HG02884 (cell line): ENCODE data around the gene INPP4A.
A peak's percentile ranks its signal among the peaks of the same experiment; 100 is the strongest.

Experiments used
- ATAC-seq: cut with Tn5 transposase; IDR thresholded peaks from one replicate; pipeline ENCODE4 v1.9.1; 2021; ENCODE audit warnings: mild to moderate bottlenecking, moderate library complexity; ENCODE audit not compliant: unreplicated experiment

INPP4A gene

DNA sequence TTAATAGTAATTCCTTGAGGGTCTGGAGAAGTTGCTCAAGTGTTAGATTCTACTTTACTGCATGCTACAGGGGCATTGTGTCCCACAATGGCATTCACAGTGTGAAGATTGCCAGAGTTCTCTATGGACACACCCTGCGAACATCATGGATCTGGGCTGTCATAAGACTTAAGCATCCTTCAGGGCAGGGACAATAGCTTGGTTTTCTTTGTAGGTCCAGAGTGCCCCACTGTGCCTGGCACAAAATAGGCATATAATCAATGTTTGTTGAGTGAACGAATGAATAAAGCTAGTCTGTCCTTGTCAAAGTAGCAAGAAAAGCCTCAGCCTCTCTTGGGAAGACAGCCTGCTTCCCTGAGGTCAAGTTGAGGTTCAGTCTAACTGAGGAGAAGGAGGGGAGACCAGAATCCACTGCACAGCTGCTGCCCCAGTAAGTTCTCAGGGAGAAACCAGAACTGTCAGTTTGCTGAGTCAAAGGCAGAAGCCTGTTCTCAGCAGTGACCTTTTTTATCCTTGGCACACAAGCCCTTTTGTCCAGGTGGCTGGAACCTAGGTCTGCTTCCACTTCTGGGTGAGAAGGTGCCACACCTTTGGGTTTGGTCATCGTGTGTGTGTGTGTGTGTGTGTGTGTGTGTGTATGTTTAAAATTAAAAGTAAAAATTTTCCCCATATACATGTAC is 15.0 kb downstream of the INPP4A start:
- ATAC-seq: no peak

DNA sequence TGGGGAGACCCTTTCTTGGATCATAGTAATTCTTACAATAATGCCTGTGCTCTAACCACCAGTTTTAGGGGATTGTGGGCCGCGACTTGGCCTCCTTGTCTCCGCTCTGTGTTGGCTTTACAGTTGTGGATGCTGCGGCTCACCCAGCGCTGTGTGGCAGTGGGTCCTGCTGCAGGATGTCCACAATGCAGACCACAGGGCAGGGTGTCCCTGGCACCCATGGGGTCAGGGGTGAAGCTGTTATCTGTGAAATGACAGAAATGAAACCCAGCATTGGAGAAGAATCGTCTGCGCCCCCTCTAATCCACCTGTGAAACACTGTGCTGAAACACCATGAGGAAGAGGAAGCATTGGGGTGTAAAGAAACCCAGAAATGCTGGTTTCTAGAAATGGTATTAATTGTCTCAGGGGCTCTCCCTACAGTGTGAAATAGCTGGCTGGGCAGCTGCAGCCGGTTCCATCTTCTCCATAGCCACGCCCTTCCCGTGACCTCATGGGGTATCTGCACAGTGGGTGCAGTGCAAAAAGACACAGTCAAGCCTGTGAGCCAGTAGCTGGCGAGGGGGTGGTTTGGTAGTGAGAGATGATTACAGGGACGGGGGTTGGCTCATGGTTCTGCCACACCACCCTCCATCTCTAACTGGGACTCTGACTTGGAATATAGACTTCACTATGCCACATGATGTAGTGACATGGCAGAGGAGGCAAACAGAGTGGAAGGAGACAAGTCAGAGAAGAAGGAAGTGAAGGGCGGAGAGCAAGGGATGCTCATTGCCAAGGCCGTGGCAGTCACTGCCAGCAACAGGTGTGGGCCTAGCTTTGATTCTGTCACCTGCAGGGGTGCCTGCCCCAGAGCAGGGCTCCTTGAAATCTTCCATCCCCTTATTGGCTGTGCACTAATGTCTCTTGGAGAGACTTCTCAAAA is 16.2 kb downstream of the INPP4A start:
- peak; percentile 70 for ATAC-seq

DNA sequence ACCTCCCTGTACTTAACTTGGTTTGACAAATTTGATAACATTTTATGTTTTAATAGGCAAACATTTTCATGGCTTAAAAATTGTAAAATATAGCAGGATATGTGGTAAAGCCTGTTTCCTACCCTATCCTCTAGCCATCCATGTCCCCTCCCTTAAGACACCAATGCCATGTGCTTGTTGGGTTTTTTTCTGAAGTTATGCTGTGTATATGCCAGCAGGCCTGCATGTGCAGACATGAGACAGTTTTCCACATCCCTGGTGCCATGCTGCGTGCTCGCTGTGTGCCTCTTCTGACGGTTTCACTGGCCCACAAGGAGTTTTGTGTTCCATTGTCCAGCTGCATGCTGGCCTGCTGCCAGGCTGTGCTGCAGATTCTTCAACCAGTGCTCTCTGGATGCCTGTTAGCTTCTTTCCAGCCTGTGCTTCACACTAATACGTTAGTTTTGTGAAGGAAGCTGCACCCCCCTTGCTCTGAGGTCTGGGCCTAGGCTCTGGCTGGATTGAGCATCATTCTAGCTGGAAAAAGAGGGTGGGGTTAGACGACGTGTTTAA is 16.9 kb downstream of the INPP4A start:
- no peak for ATAC-seq

DNA sequence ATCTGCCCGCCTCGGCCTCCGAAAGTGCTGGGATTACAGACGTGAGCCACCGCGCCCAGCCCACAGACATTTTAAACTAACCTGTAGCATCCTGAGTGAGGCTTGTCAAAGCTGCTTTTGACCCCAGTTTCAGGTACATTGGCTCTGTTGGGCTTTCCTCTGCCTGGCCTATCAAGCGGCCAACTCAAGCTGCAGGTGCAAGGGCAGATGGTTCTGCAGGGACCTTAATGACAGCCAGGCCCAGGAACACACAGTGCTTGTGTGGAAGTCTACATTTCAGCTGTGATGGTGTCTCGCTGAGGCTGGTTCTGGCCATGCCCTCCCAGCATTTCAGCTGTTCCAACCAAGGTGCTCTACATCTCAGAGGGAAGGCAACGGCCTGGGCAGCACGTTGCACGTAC is 18.4 kb downstream of the INPP4A start:
- ATAC-seq: no peak

- no peak for ATAC-seq
Measured at GRCh38 chr2:98463551-98463971, 18.9 kb downstream of the INPP4A start.

- no peak for ATAC-seq
Measured at GRCh38 chr2:98463988-98464771, 19.5 kb downstream of the INPP4A start.

GRCh38 chr2:98464772-98465310 is 20.2 kb downstream of the INPP4A start:
- peak; percentile 35 for ATAC-seq

DNA sequence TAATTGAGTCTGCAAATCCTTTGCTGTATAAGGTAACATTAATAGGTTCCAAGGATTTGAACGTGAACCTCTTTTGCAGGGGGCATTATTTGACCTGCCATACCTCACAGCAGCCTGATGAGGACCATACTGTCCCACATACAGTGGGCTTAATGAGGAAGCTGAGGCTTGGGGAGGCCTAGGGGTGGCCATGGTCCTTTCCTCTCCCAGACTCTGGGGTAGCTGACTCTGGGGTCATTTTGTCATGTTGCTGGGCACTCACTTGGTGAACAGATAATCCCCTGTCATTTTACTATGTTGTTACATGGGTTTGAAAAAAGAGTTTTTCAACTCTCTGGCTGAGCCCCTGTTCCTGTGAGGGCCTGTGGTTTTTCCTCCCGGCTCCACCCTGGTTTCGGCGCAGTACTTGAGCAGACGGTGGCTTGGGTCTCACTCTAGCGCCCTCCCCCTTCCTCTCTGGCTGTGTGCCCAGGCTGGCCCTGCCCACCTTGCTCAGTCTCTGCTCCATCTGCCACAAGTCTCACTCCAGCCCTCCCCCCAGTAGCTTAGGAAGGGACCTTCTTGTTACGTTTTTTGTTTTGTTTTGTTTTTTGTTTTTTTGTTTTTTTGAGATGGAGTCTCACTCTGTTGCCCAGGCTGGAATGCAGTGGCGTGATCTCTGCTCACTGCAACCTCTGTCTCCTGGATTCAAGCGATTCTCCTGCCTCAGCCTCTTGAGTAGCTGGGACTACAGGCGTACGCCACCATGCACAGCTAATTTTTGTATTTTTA is 21.0 kb downstream of the INPP4A start:
- ATAC-seq: no peak

GRCh38 chr2:98467082-98467536 is 22.5 kb downstream of the INPP4A start:
- ATAC-seq: no peak

- no peak for ATAC-seq
Measured at GRCh38 chr2:98467652-98468051, 23.0 kb downstream of the INPP4A start.

GRCh38 chr2:98468621-98469236 is 24.1 kb downstream of the INPP4A start:
- ATAC-seq: peak; percentile 45

- ATAC-seq: no peak
Measured at GRCh38 chr2:98469862-98470544, 25.3 kb downstream of the INPP4A start.

GRCh38 chr2:98470851-98471255 is 26.2 kb downstream of the INPP4A start:
- ATAC-seq: peak; percentile 31

- no peak for ATAC-seq
Measured at GRCh38 chr2:98471402-98472131, 26.9 kb downstream of the INPP4A start.

GRCh38 chr2:98472132-98472650 is 27.5 kb downstream of the INPP4A start:
- ATAC-seq: no peak

- ATAC-seq: no peak
Measured at GRCh38 chr2:98472961-98473746, 28.5 kb downstream of the INPP4A start.
